ENCODE data around the gene MAP4K5.

The MAP4K5 gene

DNA sequence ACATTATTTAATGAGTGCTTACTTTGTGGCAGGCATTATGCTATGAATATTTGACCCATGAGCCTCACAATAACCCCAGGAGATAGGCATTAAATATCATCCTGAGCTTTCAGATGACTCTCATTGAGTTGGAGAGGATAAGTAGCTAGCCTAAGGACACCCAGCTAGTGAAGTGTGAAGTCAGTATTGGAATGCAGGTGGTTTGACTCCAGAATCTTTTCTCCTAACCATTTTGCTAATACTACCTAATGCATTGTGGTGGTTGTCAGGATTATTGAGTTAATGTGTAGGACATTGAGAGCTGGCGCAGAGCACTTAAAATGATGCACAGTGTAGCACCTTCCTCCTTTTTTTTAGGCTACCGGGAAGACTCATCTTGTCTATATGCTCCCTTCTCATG is 131.9 kb downstream of the MAP4K5 start:
- DNase-seq (ENCODE audit: low read depth, low spot score): no peak

DNA sequence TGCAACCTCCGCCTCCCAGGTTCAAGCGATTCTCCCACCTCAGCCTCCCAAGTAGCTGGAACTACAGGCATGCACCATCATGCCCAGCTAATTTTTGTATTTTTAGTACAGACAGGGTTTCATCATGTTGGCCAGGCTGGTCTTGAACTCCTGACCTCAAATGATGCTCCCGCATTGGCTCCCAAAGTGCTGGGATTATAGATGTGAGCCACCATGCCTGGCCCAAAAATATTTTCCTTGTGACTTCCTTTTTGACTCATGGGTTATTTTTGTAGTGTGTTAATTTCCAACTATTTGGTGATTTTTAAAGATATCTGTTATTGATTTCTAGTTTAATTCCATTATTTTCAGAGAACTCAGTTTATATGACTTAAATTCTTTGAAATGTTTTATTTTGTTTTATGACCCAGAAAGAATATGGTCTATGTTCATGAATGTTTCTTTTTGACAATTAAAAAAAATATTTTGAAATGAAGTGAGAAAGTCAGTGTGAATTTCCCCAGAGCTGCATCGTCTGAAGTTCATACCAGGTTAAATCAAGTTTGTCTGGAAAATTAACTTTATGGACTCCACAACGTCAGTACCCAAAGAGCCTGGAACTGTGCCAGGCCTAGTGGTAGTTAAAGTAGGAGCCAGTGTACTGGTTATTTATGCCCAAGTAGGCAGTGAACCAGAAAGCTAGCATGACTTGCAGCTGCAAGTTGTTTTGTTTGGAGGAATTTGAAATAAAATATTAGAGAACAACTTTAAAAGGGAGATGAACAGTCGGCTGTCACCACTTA is 132.9 kb downstream of the MAP4K5 start:
- DNase-seq (ENCODE audit: low read depth, low spot score): no peak

DNA sequence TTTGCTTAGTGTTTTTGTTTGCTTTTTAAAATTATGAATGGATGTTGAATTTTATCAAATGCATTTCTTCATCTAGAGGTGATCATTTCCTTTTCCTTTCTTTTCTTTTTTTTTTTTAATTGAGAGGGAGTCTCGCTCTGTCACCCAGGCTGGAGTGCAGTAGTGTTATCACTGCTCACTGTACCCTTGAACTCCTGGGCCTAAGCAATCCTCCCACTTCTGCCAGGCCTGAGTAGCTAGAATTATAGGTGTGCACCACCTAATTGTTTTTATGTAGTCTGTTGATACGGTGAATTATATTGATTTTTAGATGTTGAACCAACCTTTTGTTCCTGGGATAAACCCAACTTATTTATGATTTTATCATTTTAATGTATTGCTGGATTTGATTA is 134.2 kb downstream of the MAP4K5 start:
- DNase-seq (ENCODE audit: low read depth, low spot score): no peak

DNA sequence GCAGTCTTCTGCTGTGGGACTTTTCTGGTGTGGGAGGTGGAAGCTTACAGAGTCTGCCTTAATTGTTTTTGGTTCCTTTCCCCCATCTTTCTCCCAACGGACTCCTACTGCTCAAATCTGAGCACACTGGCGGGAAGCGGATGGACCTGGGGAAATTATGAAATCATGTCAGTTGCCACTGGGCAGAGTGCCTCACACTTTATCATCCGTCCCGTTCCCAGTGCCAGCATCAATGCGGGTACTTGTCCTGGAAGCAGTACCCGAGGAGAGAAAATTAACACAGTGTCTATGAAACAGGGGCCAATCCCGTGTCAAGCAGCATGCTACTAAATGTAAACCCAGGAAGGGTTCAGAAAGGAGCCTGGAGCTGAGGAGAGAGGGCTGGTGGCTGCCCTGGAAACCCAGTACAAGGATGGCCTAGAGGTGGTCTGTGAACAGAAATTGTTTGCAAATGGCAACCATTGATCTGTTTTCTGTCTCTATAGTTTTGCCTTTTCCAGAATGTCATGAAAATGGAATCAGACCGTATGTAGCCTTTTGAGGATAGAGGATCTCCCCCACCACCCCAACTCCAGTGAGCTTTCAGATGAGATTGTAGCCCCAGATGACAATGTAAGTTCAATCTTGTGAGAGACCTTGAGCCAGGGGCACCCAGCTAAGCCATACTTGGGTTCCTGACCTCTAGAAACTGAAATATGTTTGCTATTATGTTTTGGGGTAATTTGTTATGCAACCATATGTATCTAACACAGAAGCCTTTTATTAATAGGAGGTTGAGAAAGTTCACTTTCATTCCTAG is 134.8 kb downstream of the MAP4K5 start:
- no peak for DNase-seq (ENCODE audit: low read depth, low spot score)

DNA sequence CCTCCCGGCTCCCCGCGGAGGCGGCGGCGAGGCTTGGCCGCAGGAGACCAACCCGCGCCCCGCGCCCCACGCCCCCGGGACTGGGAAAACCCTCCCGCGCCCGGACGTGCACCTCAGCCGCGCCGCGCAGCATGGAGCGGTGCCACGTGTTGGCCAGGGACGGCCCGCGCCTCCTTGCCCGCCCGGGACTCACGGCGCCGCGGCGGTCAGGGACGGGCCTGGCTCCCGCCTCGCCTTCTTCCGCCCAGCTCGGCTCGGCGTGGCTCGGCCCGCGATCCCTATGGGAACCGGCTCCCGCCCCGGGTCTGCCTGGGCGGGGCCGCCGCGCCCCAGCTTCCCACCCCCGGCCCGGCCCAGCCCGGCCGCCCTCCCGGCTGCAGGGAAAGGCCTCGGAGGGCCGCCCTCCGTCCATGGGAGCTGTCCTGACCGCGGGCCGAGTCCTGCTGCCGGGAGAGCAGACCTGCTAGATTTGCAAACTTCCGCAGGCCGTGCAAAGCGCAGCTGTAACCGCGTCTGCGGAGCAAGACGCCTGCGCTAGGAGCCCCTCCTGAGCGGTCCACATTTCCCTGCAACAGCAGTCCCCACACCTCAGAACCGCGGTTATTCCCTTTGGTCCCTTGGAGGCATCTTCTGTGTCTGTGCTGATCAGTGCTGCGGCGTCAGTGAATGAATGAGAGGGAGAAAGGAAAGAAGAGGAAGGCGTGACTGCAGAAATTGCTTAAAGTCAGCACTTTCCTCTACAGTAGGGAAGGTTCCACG is 135.6 kb downstream of the MAP4K5 start, which contains the start of gene CDKL1:
Gene CDKL1, minus strand, starts transcription at position 251 of the 759 bp plus-strand sequence. CDS start 1,013 bp downstream, outside the sequence.
- DNase-seq (ENCODE audit: low read depth, low spot score): no peak

DNA sequence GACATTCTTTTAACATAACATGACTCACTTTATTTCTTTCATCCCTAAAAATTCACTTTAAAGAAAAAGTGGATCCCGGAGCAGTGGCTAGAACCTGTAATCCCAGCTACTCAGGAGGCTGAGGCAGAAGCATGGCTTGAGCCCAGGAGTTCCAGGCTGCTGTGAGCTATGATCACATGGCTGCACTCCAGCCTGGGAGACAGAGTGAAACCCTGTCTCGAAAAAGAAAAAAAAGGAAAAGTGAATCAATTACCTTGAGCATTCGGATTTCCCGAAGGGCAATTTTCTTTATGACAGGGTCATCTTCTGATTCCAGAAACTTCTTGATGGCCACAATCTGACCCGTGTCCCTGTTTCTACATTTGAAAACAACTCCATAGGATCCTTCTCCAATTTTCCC is 136.9 kb downstream of the MAP4K5 start:
- no peak for DNase-seq (ENCODE audit: low read depth, low spot score)

DNA sequence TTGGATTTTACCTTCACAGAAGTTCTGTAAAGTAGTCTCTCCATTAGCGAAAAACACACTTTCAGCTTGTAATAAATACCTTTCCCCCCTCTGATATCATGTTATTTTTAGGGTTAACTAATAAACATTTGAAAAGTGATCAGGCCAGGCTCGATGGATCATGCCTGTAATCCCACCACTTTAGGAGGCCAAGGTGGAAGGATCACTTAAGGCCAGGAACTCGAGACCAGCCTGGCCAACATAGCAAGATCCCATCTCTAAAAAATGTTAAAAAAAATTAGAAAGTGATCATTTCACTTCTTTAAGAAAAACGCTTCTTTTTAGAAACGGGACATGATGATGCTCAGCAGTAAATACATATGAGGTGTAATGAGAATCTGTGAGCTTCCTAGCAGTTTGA is 137.7 kb downstream of the MAP4K5 start:
- no peak for DNase-seq (ENCODE audit: low read depth, low spot score)

DNA sequence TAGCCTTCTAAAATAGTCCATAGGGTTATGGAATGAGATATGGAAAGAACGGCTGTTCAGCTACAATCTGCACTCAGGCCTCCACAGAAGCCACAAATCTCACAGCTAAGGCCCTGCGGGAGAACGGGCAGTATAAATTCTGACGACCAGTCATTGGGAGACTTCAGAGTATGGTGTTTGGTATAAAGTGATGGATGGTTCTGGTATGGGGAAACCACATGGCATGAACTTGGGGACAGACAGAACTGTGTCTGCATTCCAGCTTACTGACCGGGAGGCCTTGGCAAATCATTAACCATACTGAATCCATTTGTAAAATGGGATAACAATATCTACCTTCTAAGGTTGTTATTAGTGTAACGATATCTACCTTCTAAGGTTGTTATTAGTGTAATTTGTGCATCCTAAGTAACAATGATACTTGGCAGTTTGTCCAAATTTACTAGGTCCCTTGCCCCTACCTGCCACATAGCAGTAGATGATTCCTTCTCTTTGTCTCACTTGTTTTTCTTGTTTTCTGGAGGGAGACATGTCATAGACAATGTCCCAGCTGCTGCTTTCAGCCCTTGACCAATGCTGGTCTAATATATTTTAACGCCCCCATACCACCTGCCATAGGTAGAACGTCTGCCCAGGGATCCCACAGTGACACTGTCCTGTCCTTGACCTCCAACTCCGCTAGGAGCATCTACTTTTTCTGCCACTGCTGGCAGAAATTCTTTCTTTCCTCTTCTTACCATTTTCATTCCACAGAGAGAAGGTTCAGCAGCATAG is 142.5 kb downstream of the MAP4K5 start:
- DNase-seq (ENCODE audit: low read depth, low spot score): no peak

DNA sequence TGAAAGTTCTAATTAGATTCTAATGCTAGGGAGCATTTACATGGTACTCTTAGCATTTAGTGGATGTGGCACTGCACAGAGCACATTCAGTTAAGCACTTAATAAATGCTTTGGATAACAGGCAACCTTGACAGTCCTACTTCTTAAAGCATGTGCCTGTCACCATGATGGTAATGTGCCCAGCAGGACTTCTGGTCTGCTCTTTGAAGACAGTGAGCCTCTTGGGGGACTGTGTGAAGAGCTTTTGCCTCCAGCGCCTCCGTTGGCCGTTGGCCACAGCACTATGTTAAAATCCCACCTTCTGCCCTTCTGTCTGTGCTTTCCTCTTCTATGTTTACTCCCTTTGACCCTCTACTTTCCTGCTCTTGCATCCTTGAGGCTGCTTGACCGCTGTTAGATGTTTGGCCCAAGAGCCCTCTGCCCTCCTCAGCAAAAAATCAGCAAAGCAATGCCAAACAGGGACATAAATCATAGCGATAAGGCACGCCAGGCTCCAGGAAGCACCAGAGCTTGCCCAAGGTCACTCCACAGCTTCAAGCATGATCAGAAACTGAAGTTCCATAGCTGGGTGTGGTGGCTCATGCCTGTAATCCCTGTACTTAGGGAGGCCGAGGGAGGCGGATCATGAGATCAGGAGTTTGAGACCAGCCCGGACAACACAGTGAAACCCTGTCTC is 144.0 kb downstream of the MAP4K5 start:
- no peak for DNase-seq (ENCODE audit: low read depth, low spot score)

DNA sequence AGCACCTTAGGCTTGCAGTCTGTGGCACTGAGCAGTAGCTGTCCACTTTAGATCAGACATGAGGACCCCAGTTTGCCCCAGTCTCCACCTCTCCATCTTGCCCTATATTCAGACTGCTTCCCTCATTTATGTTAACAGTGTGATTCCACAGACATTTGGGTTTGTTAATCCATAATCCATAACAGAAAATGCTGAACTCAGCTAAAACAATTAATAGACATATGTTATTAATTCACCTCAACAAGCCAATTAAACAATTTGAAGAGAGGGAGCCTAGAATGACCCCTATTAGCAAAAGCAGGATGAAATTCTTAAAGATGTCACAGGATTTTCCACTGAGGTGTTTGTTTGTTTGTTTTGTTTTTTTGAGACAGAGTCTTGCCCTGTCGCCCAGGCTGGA is 144.8 kb downstream of the MAP4K5 start:
- DNase-seq (ENCODE audit: low read depth, low spot score): no peak

DNA sequence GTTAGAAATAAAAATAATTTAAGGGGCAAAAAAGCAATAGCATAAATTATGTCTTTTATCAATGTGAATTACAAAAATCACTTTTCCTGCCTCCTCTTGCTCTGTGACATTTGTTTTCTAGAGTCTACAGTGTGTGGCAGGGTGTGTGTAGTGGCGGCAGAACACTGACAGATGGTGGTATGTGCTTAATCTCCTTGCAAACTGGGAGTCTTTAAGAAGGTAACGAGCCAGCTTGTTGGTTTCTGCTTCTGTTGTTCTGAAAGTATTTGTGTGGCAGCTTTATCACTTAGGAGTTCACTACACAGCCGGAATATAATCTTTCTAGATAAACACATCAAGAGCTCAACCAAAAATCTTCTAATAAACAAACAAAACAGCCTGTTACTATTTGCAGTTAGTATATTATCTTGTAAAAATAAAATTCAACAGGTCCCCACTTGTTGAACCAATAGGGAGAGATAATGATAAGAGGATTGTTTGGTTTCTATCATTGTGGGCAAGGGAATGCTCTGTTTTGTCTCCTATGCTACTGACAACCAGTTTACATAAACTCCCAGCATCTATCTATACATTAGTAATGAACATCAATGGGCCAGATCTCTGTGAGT is 148.6 kb downstream of the MAP4K5 start:
- DNase-seq (ENCODE audit: low read depth, low spot score): no peak

DNA sequence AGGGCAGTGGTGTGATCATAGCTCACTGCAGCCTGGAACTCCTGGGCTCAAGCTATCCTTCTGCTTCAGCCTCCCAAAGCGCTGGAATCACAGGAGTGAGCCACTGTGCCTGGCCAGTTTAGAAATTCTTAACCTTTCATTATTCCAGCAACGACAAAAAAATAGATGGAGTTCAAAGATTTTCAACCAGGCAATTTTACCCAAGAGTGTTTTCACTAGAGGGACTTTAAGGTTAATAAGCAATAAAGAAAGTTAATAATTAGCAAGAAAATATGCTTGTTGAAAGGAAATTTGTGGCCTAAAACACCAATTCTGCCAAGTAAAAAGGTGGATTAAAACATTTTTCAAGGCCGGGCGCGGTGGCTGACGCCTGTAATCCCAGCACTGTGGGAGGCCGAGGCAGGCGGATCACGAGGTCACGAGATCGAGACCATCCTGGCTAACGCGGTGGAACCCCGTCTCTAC is 150.5 kb downstream of the MAP4K5 start:
- no peak for DNase-seq (ENCODE audit: low read depth, low spot score)

DNA sequence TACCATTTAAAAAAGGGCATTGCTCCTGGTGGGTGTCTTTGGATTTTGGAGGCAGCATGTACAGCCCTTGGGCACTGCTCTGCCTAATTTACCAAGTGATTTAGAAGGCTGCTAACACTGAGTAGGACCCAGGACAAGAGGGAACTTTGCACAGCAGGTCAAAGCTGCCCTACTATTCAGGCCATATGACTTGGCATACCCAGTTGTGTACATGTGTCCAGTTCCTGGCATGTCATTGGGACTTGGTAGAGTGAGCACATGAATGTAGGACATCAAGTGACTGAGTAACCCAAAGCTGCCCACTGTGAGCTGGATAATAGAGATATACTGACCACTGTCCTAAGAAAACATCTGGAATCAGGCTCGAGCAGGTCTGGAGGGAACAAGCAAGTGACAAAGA is 151.4 kb downstream of the MAP4K5 start:
- no peak for DNase-seq (ENCODE audit: low read depth, low spot score)

DNA sequence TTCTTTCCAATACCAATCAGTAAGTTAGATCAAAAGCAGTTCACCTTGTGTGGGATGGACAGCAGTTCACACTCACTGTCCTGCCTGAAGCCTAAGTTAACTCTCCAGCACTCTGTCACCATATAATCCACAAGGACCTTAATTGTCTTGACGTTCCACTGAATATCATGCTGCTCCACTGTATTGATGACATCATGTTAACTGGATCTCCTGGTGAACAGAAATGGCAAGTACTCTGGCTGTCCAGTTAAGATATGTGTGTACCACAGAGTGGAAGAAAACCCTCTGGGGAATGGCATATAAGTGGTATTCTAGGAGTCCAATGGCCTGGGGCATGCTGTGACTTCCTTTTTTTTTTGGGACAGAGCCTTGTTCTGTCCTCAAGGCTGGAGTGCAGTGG is 151.9 kb downstream of the MAP4K5 start:
- DNase-seq (ENCODE audit: low read depth, low spot score): no peak

DNA sequence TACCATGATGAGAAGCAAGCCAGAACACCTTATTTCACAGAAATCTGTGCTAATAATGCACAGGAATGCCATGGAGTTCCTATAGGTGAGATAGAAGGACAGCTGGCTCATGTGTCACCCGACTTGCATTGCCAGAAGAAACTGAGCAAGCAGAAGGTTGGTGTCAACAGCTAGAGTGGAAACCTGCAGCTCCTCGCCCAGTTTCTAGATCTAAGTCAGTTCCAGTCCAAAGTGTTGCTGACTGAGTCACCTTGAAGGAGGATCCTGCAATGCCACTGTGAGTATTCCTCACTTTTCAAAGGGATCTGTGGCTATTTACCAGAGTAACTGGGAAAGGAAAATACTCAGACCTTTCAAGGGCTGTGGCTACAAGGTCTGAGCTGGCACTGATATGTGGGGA is 152.8 kb downstream of the MAP4K5 start:
- DNase-seq (ENCODE audit: low read depth, low spot score): no peak

DNA sequence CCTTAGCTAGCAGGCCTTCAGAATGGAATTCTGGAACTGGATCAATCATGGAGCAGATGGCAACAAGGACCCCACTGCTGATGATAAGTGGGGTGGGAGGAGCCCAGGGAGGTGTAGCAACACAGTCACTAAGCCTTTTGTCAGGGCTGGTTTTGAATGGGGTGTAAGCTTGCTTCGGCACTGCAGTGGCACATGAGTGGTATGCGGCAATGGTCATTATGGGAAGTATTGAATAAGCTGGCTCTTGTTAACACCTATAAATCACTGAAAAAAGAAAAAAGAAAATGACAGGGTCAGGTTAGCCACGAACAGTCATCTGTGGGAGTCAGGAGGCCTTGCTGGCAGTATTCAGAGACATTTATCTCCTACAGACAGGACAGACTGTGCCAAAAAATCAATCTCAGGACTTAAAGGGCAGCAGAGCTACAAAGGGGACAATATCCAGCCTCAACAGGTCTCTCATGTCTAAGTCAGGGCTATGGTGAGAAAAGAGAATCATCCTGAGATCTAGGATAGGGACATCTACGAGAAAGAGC is 154.8 kb downstream of the MAP4K5 start:
- no peak for DNase-seq (ENCODE audit: low read depth, low spot score)

DNA sequence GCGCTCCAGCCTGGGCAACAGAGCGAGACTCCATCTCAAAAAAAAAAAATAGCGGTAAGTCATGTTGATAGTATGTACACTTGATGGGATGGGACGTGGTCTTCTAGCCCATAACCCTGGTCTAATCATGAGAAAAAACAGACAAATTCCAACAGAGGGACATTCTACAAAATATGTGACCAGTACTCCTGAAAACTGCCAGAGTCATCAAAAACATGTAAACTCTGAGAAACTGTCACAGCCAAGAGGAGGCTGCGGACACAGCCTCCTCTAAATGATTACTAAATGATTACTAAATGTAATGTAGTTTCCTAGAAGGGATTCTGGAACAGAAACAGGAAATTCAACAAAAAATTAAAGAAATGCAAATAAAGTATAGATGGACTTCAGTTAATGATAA is 156.6 kb downstream of the MAP4K5 start:
- no peak for DNase-seq (ENCODE audit: low read depth, low spot score)

DNA sequence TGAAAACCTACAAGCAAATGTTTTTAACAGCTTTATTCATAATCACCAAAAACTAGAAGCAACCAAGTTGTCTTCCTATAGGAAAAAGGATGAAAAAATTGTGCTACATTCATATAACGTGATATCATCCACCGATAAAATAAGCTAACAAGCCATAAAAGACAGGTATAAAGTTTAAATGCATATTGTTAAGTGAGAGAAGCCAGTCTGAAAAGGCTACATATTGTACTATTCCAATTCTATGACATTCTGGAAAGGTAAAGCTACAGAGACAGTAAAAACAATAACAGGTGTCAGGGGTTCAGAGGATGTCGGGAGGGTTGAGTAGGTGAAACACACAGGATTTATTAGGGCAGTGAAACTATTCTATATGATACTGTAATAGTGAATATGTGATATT is 158.4 kb downstream of the MAP4K5 start:
- no peak for DNase-seq (ENCODE audit: low read depth, low spot score)

DNA sequence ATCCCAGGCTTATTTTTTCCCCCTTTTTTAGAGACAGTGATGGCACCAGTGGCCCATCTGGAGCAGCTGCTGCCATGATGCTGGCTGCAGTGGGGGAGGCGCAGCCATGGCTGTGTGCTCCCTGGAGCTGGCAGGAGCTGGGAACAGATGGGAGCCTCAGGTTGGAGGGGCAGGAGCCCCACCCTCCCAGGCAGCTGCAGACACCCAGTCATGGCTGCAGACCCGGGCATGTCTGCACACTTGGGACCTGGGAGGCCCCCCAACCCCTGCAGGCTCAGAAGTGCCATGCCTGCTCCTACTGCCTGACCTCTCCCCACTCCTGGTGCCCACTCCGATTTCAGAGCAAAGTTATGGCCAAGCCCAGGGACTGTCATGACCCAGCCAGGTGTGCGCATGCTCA is 160.8 kb downstream of the MAP4K5 start:
- no peak for DNase-seq (ENCODE audit: low read depth, low spot score)
